ENCODE measurements around the gene ZBED1.
"Not testable (repeated sequence)": the region's sequence is repeated elsewhere in the genome, so short reads cannot be mapped to it uniquely, and the experiment has no call there.

ZBED1 gene

GRCh38 chrX:2520539-2520938 is 19.8 kb upstream of the ZBED1 start:
- Histone ChIP-seq H3K4me1 (ENCODE audit: insufficient read depth, poor library complexity, severe bottlenecking) (no peaks in the 10 kb centered on the region), H3K9me3 (ENCODE audit: severe bottlenecking) (no peaks in the 10 kb centered on the region), H3K36me3 (ENCODE audit: low read depth) (no peaks in the 10 kb centered on the region), H3K4me3 (ENCODE audit: severe bottlenecking) (no peak overlapping the region), H3K27me3 (ENCODE audit: insufficient read depth, poor library complexity, severe bottlenecking) (no peaks in the 10 kb centered on the region), H3K27ac (ENCODE audit: poor library complexity, severe bottlenecking) (no peak overlapping the region)
- ATAC-seq (ENCODE audit: low read depth) (no peak), DNase-seq (ENCODE audit: low spot score) (no peak)
- TF ChIP-seq, protein P1, sequence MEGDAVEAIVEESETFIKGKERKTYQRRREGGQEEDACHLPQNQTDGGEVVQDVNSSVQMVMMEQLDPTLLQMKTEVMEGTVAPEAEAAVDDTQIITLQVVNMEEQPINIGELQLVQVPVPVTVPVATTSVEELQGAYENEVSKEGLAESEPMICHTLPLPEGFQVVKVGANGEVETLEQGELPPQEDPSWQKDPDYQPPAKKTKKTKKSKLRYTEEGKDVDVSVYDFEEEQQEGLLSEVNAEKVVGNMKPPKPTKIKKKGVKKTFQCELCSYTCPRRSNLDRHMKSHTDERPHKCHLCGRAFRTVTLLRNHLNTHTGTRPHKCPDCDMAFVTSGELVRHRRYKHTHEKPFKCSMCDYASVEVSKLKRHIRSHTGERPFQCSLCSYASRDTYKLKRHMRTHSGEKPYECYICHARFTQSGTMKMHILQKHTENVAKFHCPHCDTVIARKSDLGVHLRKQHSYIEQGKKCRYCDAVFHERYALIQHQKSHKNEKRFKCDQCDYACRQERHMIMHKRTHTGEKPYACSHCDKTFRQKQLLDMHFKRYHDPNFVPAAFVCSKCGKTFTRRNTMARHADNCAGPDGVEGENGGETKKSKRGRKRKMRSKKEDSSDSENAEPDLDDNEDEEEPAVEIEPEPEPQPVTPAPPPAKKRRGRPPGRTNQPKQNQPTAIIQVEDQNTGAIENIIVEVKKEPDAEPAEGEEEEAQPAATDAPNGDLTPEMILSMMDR (IDR thresholded peaks at IDR 0.05; ENCODE audit: poor library complexity, severe bottlenecking): no peak

- not testable (repeated sequence) for ATAC-seq (ENCODE audit: low read depth); H3K27me3 ChIP-seq (ENCODE audit: insufficient read depth, poor library complexity, severe bottlenecking); H3K27ac ChIP-seq (ENCODE audit: poor library complexity, severe bottlenecking); H3K9me3 ChIP-seq (ENCODE audit: severe bottlenecking); H3K4me3 ChIP-seq (ENCODE audit: severe bottlenecking); H3K36me3 ChIP-seq (ENCODE audit: low read depth); DNase-seq (ENCODE audit: low spot score); H3K4me1 ChIP-seq (ENCODE audit: insufficient read depth, poor library complexity, severe bottlenecking)
These were observed 18.9 kb upstream of the ZBED1 start for GRCh38 chrX:2519638-2520037.

- Histone ChIP-seq H3K4me1 (ENCODE audit: insufficient read depth, poor library complexity, severe bottlenecking) (no peaks in the 10 kb centered on the region), H3K4me3 (ENCODE audit: severe bottlenecking) (no peak overlapping the region), H3K36me3 (ENCODE audit: low read depth) (no peaks in the 10 kb centered on the region), H3K27ac (ENCODE audit: poor library complexity, severe bottlenecking) (no peak overlapping the region), H3K9me3 (ENCODE audit: severe bottlenecking) (no peaks in the 10 kb centered on the region), H3K27me3 (ENCODE audit: insufficient read depth, poor library complexity, severe bottlenecking) (no peaks in the 10 kb centered on the region)
- TF ChIP-seq, protein P1 (IDR thresholded peaks at IDR 0.05; ENCODE audit: poor library complexity, severe bottlenecking): no peak
- DNase-seq (ENCODE audit: low spot score): no peak
- ATAC-seq (ENCODE audit: low read depth): no peak
These were observed 16.3 kb upstream of the ZBED1 start for GRCh38 chrX:2517055-2517454.

- H3K9me3 ChIP-seq (ENCODE audit: severe bottlenecking): no peaks in the 10 kb centered on the region
- DNase-seq (ENCODE audit: low spot score): no peak
- H3K4me3 ChIP-seq (ENCODE audit: severe bottlenecking): no peak overlapping the region
- TF ChIP-seq, protein P1 (IDR thresholded peaks at IDR 0.05; ENCODE audit: poor library complexity, severe bottlenecking): no peak
- H3K36me3 ChIP-seq (ENCODE audit: low read depth): no peaks in the 10 kb centered on the region
- no peaks in the 10 kb centered on the region for H3K27me3 ChIP-seq (ENCODE audit: insufficient read depth, poor library complexity, severe bottlenecking)
- no peak for ATAC-seq (ENCODE audit: low read depth)
- no peaks in the 10 kb centered on the region for H3K4me1 ChIP-seq (ENCODE audit: insufficient read depth, poor library complexity, severe bottlenecking)
- H3K27ac ChIP-seq (ENCODE audit: poor library complexity, severe bottlenecking): no peak overlapping the region
These were observed 15.8 kb upstream of the ZBED1 start for GRCh38 chrX:2516623-2517022.

DNA sequence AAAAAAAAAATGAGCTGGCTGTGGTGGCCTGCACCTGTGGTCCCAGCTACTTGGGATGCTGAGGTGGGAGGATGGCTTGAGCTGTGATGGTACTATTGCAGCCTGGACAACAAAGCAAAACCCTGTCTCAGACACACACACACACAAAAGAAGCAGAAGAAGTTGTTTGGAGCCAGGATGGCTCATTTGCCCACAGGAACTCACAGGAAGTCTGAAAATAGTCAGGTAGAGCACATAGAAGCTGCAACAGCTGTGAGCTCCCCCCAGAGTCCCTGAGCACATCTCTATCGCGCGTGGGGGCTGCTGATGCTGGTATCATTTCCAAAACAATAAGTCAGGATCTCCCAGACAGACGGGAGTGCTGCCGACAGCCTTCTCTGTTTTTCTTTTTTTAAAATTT is 13.4 kb upstream of the ZBED1 start:
- no peak for DNase-seq (ENCODE audit: low spot score)
- Histone ChIP-seq H3K4me3 (ENCODE audit: severe bottlenecking) (no peak overlapping the region), H3K27me3 (ENCODE audit: insufficient read depth, poor library complexity, severe bottlenecking) (no peaks in the 10 kb centered on the region), H3K36me3 (ENCODE audit: low read depth) (no peaks in the 10 kb centered on the region), H3K4me1 (ENCODE audit: insufficient read depth, poor library complexity, severe bottlenecking) (no peaks in the 10 kb centered on the region), H3K9me3 (ENCODE audit: severe bottlenecking) (no peaks in the 10 kb centered on the region), H3K27ac (ENCODE audit: poor library complexity, severe bottlenecking) (no peak overlapping the region)
- no peak for ATAC-seq (ENCODE audit: low read depth)
- TF ChIP-seq, protein P1 (IDR thresholded peaks at IDR 0.05; ENCODE audit: poor library complexity, severe bottlenecking): no peak
